HG02571 (cell line): Measurements from ENCODE around the gene BACE2.

Experiments
- ATAC-seq: cut with Tn5 transposase; IDR thresholded peaks from one replicate; pipeline ENCODE4 v1.9.1; 2021; ENCODE audit warnings: mild to moderate bottlenecking, moderate library complexity; ENCODE audit not compliant: unreplicated experiment

BACE2 gene

DNA sequence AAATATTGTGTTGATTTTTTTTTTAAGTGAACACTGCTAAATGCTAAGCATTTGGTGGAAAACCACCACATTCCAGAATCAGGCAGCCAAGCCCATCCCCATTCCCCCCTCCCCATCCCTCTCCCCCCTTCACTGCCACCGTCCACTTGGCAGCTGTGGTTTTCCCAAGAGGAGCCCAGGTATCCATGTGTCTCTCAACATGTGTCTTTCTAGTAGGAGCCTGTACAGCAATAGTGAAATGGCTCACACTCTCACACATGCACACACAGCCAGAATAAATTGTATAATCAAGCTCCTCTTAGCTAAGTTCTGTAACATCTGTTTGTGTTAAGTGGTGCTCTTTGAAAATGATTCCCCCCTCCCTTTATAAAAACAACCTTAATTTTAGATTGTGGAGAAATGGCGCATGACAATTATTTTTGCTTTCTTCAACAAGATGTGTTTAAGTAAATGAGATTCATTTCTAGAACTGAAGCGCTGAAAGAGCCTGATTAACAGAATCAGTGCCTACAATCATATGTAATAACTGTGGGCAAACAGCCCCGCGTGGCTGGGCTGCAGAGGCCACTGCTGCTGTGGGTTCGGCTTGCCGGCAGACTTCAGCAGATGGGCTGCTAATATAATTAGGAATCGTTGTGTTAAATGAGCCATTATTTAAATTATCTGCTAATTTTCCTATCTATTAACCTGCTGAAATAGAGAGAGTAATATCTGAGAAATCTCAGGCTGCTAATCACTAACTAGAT is 43.3 kb downstream of the BACE2 start:
- ATAC-seq = no peak

DNA sequence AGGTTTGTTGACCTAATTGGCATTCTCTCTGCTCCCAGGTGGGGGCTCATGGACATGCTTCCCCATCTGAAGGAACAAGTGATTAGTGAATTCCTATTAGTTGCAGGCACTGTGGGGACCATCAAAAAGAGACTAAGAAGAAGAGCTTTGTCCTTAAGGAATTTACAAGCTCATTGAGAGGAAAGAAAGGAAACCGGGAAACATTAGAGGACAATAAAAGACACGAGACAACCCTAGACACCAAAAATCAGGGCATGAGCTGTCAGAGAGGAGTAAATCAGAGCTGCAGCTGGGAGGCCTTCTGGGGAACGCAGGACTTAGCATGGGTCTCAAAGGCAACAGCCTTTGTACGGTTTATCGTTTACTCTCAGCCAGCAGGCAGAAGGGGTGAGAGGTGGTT is 45.1 kb downstream of the BACE2 start:
- no peak for ATAC-seq

DNA sequence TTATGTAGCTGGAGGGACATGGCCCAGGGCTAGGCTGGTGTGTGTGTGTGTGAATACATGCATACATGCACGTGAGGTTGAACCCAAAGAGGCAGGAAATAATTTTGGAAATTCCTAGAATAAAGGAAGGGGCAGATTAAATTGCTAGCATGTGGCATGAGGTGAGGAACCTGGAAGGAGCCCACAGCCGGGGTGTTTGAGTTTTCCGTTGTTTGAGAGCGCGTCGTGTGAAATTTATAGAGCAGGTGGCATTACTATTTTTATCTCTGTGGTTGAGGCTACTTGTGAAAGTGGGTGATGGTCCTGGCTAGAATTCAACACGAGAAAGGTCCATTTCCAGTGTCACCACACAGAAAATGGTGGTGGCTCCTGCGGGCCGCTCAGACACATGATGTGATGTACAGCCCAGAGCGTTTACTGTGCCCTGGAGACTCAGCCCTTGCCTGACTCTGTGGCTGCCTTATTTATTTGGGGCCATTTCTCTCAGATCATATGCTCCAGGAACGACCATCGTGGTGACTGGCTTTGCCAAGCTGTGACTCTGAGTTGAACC is 48.0 kb downstream of the BACE2 start:
- ATAC-seq = no peak

DNA sequence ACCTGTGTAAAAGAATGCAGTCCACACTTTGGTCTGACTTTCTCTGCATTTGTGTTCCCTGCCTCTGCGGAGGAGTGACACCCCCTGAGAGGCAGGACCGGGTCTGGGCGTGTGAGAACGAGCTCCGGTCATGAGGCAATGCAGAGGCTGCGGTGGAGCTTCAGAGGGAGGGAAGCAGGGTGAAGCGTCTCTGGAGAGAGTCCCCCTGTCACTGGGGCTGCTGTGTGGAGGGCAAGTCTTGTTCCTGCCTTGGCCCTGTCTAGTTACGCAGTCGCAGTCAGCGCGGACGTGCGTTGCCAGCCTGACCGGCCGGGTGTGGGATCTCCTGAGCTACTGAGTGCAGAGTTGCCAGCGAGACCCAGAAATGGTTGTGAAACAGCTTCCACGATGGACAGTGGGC is 48.5 kb downstream of the BACE2 start:
- no peak for ATAC-seq

DNA sequence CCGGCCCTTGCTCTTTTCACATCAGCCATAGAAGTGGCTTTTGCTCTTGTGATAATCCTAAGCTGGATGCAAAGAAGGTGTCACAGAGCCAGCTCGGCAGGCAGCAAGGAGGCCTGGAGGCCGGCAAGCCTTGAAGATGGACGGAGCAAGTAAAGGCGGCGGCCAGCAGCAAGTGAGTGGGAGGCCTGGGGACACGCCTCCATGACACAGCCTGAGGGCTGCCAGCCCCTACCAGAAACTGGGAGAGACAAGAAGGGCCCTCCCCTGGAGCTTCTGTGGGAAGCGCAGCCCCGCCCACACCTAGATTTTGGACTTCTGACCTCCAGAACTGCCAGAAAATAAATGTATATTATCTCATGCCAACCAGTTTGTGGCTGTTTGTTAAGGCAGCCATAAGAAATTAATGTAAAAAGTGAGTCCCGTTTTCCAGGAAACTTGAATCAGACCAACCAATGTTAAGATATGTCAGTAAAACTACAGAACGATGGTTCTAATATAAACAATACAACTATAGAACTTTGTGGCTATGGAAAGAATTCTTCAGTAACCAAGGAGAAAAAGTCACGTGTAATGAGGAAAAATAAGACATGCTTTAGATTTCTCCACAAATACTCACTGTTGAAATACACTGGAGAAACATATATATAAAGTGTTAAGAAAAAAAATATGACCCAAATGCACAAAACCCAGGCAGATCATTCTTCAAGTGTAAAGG is 49.9 kb downstream of the BACE2 start:
- no peak for ATAC-seq

- ATAC-seq = no peak
These were observed 51.7 kb downstream of the BACE2 start for GRCh38 chr21:41219498-41220207.

DNA sequence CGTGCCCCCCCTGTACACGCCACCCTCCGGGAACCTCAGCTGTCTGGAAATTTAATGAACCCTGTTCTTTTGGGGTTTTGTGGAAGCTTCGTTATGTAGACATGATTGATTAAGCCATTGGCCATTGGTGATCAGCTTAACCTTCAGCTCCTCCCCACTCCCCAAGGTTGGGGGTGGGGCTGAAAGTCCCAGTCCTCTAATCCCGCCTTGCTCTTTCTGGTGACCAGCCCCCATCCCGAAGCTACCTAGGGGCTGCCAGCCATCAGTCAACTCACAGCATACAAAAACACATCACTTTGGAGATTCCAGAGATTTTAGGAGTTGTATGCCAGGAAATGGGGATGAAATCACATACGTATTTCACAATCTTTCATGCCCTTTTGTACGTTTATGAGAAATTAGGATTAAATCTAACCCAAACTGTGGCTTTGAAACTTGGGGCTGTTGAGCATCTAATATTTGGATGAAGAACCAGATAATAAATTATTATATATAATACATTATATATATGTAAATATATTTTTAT is 52.3 kb downstream of the BACE2 start:
- no peak for ATAC-seq

DNA sequence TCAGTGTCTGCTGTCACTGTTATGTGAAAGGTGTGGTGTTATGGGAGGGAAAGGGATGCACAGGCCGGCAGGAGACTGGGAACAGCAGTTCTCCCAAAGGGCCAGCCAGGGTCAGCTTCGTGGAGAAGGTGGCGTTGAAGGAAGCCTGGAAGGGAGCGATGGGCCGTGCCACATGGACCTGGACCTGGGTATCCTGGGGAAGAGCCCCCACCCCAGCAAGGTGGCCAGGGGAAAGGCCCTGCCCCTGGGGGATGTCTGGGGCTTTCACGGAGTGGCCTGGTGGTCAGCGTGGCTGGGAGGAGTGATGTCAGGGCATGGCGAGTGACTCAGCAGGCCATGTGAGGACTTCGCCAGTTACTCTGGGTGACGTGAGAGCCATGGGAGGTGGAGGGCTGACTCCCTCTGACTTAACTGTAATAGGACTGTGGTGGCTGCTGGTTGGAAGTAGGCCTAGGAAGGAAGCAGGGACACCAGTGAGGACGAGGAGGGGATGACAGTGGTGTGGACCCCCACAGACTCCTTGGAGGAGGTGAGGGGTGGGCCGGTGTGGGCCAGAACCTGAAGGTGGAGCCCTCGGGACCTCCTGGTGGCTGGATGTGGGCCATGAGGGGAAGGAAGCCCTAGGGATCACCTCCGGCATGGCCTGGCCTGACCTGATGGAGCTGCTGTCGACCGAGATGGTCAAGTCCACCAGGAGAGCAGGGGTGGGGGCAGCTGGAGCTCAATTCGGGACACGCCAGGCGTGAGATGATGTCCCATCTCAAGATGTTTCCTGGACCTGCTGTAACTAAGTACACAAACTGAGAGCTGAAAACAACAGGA is 54.5 kb downstream of the BACE2 start:
- ATAC-seq = no peak

GRCh38 chr21:41226853-41227252 is 58.9 kb downstream of the BACE2 start:
- no peak for ATAC-seq

DNA sequence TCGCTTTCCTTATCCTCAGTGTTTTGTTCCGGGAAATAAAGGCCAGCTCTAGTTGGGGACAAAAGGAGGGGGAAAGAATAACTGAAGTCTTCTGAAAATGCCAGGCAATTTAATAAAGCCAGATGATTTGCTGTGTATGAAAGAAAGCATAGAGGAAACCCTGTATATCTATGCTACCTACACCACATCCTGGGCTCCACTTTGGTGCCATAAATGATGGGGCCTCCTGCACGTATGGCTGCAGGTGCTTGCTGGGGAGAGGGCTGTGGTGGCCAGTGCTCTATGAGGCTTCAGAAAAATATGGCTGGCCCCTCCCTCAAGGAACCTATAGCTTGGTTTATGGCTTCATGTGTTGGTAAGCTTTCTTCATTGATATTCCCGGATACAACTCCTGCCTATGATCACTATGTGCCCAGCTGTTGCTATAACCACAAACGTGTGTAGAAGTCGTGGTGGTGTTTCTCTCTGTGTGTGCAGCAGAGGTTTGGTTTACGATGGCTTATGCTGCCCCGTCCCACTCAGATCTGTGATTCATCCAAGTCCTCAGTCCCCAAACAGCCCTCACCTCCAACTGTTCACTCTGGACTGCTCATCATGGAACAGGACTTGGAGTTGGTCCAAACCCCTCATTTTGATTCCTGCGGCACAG is 59.5 kb downstream of the BACE2 start:
- no peak for ATAC-seq

- ATAC-seq = no peak
These were observed 60.0 kb downstream of the BACE2 start for GRCh38 chr21:41228006-41228370.

DNA sequence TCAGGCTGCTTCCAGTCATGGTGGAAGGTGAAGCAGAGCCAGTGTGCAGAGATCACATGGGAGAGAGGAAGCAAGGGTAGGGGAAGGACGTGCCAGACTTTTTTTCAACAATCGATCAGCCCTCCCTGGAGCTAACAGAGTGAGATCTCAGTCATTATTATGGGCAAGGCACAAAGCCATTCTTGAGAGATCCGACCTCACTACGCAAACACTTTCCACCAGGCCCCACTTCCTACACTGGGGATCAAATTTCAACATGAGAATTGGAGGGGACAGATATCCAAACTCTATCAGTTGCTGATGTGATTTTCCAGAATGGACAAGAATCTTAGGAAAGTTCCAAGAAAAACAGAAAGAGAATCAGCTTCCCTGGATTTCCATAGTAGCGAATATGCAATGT is 60.5 kb downstream of the BACE2 start:
- ATAC-seq = no peak

- ATAC-seq = no peak
These were observed 61.0 kb downstream of the BACE2 start for GRCh38 chr21:41228958-41229357.

DNA sequence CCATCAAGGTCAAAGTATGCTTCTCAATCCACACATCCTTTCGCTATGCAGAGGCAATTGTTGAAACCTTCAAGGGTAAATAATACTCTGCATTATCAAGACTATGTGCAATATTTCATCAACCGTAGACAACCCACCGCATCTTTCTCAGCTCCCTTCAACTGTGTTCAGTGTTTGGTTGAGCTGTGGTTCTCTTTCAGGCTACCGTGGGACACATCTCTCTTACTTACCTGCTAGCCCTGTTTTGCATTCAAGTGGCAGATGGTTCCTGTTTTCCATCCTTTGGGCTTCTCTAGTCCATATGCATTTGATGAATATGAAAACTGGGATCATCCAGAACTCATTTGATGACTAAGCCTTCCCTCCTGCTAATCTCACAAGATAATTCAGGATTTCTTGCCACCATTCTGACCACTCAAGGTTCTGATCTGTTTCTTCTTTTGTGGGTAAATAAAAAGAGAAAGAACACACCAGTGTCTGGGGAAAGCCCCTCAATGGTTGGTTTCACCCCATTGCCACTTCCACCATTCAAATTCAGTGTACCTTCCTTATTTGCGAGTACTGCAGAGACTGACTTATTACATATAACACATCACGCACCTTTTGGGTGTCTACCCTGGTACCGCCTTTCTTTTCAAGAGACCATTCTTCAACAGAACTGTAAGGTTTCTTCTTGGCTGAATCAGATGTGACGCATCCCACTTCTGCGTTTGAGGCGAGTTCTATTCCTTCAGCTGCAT is 61.7 kb downstream of the BACE2 start:
- no peak for ATAC-seq

- no peak for ATAC-seq
These were observed 62.5 kb downstream of the BACE2 start for GRCh38 chr21:41230497-41230896.

- no peak for ATAC-seq
These were observed 63.1 kb downstream of the BACE2 start for GRCh38 chr21:41231060-41231459.

GRCh38 chr21:41232013-41232412 is 64.1 kb downstream of the BACE2 start:
- ATAC-seq = no peak

GRCh38 chr21:41233916-41234315 is 66.0 kb downstream of the BACE2 start:
- no peak for ATAC-seq

DNA sequence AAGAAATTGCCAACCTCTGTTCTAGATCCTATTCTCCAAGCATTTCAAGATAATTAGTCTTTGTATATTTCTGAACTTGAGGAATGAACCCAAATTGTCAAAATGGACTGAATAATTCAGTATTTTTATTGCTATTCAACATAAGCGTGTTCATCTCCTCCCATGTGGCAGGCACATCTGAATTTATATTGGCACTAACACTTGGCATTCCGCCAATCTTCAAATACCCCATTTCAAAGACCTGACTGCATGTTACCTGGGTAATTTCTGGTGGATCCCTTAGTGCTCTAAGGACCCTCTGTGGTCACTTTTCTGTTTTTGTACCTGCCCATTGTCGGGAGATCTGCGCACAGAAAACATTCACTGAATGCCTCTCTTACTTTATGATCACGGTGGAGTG is 66.6 kb downstream of the BACE2 start:
- no peak for ATAC-seq
